IPS DF 6.9 (cell line): ENCODE results near the gene OLIG2.

Source experiments
- DNase-seq: peaks from one replicate; pipeline ENCODE4 v3.0.0-alpha.2; 2013; ENCODE audit warnings: low read depth, low spot score
- H3K27ac ChIP-seq: one replicate; pipeline ENCODE4 v1.5.1; 2013; ENCODE audit warnings: low read length, control low read depth
- H3K27me3 ChIP-seq: 2 replicates; pipeline ENCODE4 v1.6.1; 2013; ENCODE audit warnings: mild to moderate bottlenecking, low read length; ENCODE audit not compliant: control insufficient read depth, insufficient read depth
- H3K36me3 ChIP-seq: 2 replicates; pipeline ENCODE4 v1.6.1; 2013; ENCODE audit warnings: low read length; ENCODE audit not compliant: control insufficient read depth, insufficient read depth
- H3K4me1 ChIP-seq: 2 replicates; pipeline ENCODE4 v1.6.1; 2013; ENCODE audit warnings: low read length; ENCODE audit not compliant: control insufficient read depth, insufficient read depth
- H3K4me3 ChIP-seq: 2 replicates; pipeline ENCODE4 v1.5.1; 2013; ENCODE audit warnings: mild to moderate bottlenecking, low read length
- H3K9me3 ChIP-seq: 2 replicates; pipeline ENCODE4 v1.6.1; 2013; ENCODE audit warnings: low read length, inconsistent platforms; ENCODE audit not compliant: control insufficient read depth, insufficient read depth
- WGBS: extraction: QIAGEN DNeasy Blood & Tissue Kit; methylation state at CpG from one replicate; pipeline ENCODE4 v1.1.7; 2013; ENCODE audit warnings: mixed read lengths, missing lambda C conversion rate; ENCODE audit not compliant: insufficient read length, insufficient coverage; 5-methylcytosine and 5-hydroxymethylcytosine counted together

Gene OLIG2

DNA sequence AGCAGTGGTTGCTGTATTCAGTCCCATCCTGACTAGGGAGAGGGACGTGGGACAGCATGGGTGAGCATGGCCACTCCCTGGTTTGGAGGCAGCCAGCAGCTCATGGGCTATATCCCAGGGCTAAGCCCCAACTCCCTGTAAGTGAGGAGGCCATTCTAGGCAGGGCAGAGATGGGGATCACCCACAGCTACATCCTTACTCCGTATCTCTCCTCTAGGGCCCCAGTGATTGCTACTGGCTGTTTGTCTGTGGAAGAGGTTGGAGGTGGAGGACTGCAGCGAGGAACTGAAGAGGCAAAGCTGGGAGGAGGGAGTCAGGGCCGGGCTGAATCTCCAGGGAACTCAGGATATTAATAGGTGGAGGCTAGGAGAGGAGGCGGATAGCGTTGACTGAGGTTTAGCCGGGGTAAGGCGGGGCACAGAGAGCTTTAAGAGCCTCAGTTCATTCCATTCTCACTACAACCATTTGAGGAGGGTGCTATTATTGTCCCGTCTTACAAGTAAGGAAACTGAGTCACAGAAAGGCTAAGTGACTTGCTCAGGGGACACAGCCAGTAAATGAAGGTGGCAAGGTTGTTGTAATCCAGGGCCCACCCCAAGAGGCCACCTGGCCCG lies 6.8 kb downstream of the OLIG2 start:
- no peak overlapping the region for H3K27ac ChIP-seq
- H3K9me3 ChIP-seq = no peaks in the 10 kb centered on the region
- no CpG with 5 or more reads among the region's 10 CpGs for WGBS
- H3K27me3 ChIP-seq = peaks cover 85% of the 10 kb centered on the region
- DNase-seq = no peak
- no peaks in the 10 kb centered on the region; the same call in 1 of the 2 replicates for H3K36me3 ChIP-seq
- no peak overlapping the region for H3K4me3 ChIP-seq
- peaks cover 11% of the 10 kb centered on the region for H3K4me1 ChIP-seq

DNA sequence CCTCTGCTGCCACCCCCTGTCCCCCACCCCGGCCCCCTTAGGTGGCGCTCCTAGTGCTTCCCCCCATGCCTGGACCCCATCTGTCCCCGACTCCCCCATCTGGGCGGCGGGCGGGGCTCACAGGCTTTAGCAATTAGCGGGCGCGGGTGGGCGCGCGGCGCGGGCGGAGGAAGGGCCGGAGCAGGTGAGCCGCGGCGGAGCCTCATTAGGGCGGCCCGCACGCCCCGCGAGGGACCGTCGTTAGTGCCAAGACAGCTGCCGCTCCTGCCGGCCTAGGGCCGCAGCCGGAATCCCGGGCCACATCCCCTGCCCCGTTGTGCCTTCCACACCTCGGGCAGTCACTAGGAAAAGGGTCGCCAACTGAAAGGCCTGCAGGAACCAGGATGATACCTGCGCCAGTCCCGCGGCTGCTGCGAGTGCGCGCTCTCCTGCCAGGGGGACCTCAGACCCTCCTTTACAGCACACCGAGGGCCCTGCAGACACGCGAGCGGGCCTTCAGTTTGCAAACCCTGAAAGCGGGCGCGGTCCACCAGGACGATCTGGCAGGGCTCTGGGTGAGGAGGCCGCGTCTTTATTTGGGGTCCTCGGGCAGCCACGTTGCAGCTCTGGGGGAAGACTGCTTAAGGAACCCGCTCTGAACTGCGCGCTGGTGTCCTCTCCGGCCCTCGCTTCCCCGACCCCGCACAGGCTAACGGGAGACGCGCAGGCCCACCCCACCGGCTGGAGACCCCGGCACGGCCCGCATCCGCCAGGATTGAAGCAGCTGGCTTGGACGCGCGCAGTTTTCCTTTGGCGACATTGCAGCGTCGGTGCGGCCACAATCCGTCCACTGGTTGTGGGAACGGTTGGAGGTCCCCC lies 7.6 kb downstream of the OLIG2 start:
- no CpG with 5 or more reads among the region's 76 CpGs for WGBS
- H3K27ac ChIP-seq = no peak overlapping the region
- no peak for DNase-seq
- no peaks in the 10 kb centered on the region for H3K9me3 ChIP-seq
- no peak overlapping the region for H3K4me3 ChIP-seq
- H3K36me3 ChIP-seq = no peaks in the 10 kb centered on the region
- H3K4me1 ChIP-seq = peaks cover 11% of the 10 kb centered on the region
- H3K27me3 ChIP-seq = peaks cover 77% of the 10 kb centered on the region

DNA sequence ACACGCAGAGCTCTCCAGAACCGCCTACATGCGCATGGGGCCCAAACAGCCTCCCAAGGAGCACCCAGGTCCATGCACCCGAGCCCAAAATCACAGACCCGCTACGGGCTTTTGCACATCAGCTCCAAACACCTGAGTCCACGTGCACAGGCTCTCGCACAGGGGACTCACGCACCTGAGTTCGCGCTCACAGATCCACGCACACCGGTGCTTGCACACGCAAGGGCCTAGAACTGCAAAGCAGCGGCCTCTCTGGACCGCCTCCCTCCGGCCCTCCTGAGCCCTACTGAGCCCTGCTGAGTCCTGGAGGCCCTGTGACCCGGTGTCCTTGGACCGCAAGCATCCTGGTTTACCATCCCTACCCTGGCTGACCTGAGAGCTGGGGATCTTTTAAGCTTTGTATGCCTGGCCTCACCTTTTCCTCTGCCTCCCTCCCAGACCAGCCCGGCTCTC lies 8.3 kb downstream of the OLIG2 start:
- WGBS = no CpG with 5 or more reads among the region's 20 CpGs
- H3K4me1 ChIP-seq = peaks cover 11% of the 10 kb centered on the region
- H3K27ac ChIP-seq = no peak overlapping the region
- peaks cover 70% of the 10 kb centered on the region for H3K27me3 ChIP-seq
- H3K4me3 ChIP-seq = no peak overlapping the region
- no peaks in the 10 kb centered on the region for H3K9me3 ChIP-seq
- DNase-seq = no peak
- H3K36me3 ChIP-seq = no peaks in the 10 kb centered on the region

DNA sequence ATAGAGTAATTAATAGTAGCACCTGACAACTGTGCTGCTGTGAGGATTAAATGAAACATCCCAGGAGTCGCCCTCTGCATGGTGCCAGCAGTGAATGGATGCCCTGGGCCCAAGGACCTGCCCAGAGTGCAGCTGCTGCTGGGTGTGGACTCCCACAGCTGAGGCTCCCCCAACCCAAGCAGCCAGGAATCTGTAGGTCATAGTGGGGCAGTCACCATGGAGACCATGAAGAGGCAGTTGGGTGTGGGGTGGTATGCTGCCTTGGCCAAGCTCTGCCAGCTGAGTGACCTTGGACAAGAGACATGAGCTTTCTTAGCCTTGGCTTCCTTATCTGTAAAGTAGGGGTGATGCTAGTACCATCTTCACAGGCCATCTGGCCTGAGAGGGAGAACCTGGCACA lies 9.4 kb downstream of the OLIG2 start:
- no peak overlapping the region for H3K4me3 ChIP-seq
- no CpG with 5 or more reads among the region's 1 CpG for WGBS
- H3K36me3 ChIP-seq = no peaks in the 10 kb centered on the region
- H3K27me3 ChIP-seq = peaks cover 59% of the 10 kb centered on the region
- peaks cover 9% of the 10 kb centered on the region for H3K4me1 ChIP-seq
- DNase-seq = no peak
- no peaks in the 10 kb centered on the region for H3K9me3 ChIP-seq
- H3K27ac ChIP-seq = no peak overlapping the region

DNA sequence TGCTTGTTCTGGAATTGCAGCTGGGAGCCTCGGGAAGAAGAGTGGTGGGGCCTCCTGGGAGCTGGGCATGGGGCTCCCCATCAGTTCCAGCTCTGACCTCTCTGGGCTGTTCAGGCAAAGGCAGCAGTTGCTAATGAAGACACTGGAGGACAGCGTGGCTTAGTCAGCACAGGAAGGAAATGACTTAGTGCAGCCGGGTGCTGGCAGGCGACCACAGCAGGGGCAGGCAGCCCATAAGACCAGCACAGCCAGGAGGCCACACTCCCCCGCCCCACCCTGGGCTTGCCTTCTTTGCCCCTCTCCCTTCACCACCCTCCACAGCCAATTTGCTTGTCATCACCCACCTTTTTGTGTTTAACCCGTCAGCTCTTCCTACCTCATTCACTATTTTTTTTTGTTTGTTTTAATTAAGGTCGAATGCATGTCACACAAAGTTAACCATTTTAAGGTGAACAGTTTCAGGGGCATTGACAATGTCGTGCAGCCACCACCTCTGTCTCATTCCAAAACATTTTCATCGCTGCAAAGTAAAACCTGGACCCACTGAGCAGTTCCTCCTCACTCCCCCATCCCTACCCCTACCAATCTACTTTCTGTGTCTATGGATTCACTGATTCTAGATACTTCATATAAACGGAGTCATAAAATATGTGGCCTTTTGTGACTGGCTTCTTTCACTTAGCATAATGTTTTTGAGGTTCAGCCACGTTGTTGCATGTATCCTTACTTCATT lies 10.9 kb downstream of the OLIG2 start:
- no peak for DNase-seq
- peaks cover 44% of the 10 kb centered on the region for H3K27me3 ChIP-seq
- no peaks in the 10 kb centered on the region for H3K9me3 ChIP-seq
- H3K4me1 ChIP-seq = peaks cover 9% of the 10 kb centered on the region
- H3K4me3 ChIP-seq = no peak overlapping the region
- no peak overlapping the region for H3K27ac ChIP-seq
- WGBS = no CpG with 5 or more reads among the region's 11 CpGs
- no peaks in the 10 kb centered on the region for H3K36me3 ChIP-seq

DNA sequence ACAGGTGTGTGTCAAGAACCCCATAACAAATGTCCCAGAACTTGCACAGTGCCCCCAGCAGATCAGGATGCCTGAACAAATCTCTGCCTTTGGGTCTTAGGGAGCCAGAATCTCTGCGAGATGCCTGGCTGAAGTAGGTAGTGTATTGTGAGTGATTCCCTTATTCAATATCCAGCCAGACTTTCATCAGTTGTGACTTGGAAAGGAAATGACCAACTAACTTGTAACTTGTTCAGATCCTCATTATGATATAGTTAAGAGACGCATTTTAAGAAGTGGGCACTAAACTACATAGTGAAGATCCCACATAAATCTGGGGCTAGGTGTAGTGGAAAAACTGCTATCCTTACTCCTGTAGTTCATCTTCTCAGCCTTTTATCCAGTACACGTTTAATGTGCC lies 11.8 kb downstream of the OLIG2 start:
- Histone ChIP-seq H3K27ac (no peak overlapping the region), H3K4me1 (peaks cover 9% of the 10 kb centered on the region), H3K4me3 (no peak overlapping the region), H3K9me3 (no peaks in the 10 kb centered on the region), H3K36me3 (no peaks in the 10 kb centered on the region), H3K27me3 (peaks cover 35% of the 10 kb centered on the region)
- DNase-seq = no peak
- WGBS = no CpG with 5 or more reads among the region's 3 CpGs

DNA sequence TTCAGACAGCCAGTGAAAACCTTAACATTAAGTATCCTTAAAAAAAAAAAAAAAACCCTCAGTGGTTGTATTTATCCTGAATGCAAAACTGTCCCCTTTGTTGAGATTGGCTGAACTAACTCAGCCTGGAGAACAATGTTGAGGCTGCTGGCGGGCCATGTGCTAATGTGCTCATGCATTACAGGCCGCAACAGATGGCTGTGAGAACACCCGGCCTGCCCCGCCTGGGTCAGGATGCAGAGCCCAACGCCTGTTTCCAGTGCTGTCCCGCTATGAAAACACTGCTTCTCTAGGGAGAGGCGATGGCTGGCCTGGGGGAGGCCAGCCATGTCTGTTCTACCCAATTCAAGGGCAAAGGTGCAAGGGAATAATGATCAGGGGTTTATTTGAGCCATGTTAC lies 13.8 kb downstream of the OLIG2 start:
- Histone ChIP-seq H3K4me3 (no peak overlapping the region), H3K27me3 (peaks cover 15% of the 10 kb centered on the region), H3K36me3 (no peaks in the 10 kb centered on the region), H3K27ac (no peak overlapping the region), H3K4me1 (peaks cover 6% of the 10 kb centered on the region), H3K9me3 (no peaks in the 10 kb centered on the region)
- no CpG with 5 or more reads among the region's 7 CpGs for WGBS
- no peak for DNase-seq

DNA sequence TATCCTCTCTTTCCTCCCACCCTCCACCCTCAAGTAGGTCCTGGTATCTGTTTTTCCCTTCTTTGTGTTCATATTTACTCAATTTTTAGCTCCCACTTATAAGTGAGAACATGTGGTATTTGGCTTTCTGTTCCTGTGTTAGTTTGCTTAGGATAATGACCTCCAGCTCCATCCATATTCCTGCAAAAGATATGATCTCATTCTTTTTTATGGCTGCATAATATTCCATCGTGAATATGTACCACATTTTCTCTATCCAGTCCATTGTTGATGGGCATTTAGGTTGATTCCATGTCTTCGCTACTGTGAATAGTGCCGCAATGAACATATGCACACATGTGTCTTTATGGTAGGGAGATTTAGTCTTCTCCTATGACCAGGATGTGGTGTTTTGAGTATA lies 14.5 kb downstream of the OLIG2 start:
- H3K9me3 ChIP-seq = no peaks in the 10 kb centered on the region
- WGBS = no CpG with 5 or more reads among the region's 3 CpGs
- no peaks in the 10 kb centered on the region for H3K36me3 ChIP-seq
- H3K27me3 ChIP-seq = peaks cover 8% of the 10 kb centered on the region; the same call in 1 of the 2 replicates
- no peak overlapping the region for H3K4me3 ChIP-seq
- no peak for DNase-seq
- no peak overlapping the region for H3K27ac ChIP-seq
- peaks cover 4% of the 10 kb centered on the region; the same call in 1 of the 2 replicates for H3K4me1 ChIP-seq

DNA sequence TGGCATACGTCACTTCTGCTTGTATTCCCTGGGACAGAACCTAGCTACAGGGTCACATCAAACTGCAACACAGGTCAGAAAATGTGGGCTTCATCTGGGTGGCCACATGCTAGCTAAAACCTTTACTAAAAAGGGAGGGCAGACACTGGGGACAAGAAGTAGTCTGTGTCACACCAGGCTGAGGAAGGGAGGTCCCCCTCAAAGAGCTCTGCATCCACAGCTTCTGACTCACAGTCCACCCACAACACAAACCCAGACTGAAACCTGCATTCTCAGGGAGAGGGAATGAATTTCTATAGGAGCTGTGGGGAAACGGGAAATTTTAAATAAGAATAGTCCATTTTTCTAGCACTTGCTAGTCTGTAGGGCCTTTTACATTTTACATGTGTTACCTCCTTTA lies 16.2 kb downstream of the OLIG2 start:
- Histone ChIP-seq H3K27me3 (peaks cover 3% of the 10 kb centered on the region; the same call in 1 of the 2 replicates), H3K4me1 (no peaks in the 10 kb centered on the region), H3K36me3 (no peaks in the 10 kb centered on the region), H3K4me3 (no peak overlapping the region), H3K27ac (no peak overlapping the region), H3K9me3 (no peaks in the 10 kb centered on the region)
- no CpG with 5 or more reads among the region's 2 CpGs for WGBS
- DNase-seq = no peak

DNA sequence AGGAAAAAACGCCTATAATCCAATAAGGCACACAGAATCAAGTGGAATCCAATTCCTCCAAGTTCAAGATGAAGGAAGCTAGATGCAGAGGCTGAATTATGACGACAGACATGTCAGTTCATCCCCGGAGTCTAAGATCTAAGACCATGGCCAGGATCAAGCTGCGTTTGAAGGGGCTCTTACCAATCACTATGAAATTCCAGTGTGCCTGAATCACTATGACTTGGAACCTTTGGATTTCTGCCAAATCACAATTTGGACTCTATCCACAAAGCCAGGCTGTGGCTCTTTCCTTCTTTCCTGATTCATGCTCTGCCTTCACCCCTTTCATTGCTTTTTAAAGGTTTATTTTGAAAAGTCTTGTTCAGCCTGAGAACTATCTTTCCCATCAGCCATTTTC lies 17.1 kb downstream of the OLIG2 start:
- H3K9me3 ChIP-seq = no peaks in the 10 kb centered on the region
- H3K4me1 ChIP-seq = 0 out of 2 replicates have a peak, but pooled peaks cover 1% of the 10 kb centered on the region
- no peaks in the 10 kb centered on the region; the same call in 1 of the 2 replicates for H3K27me3 ChIP-seq
- no peak overlapping the region for H3K27ac ChIP-seq
- H3K4me3 ChIP-seq = no peak overlapping the region
- WGBS = no CpG with 5 or more reads among the region's 4 CpGs
- DNase-seq = no peak
- no peaks in the 10 kb centered on the region for H3K36me3 ChIP-seq
